A549 (cell line): Measurements from ENCODE around the gene C7. TPM values are rescaled to one million over a fixed set of nuclear protein-coding genes. Genes with fewer than 3 reads are reported as not detected.
"Not testable (repeated sequence)": the region's sequence is repeated elsewhere in the genome, so short reads cannot be mapped to it uniquely, and the experiment has no call there.

Experiments
- ATAC-seq, 2 experiments: fragments of 200-7000 bp in 1 of 2; fragments of >200 bp in 1 of 2; cut with Nextera tagmentation in 1 of 2; cut with Tn5 transposase in 1 of 2; 3 replicates each; pipeline versions ENCODE4 v1.8.0 to v1.9.1; 2018 to 2020; ENCODE audit warnings: mild to moderate bottlenecking in 1 of 2, moderate library complexity in 1 of 2
- CTCF ChIA-PET: fragments of 300-600 bp; sonication (Branson Sonifier 250); formaldehyde crosslinking; extraction: SDS; loops from one replicate; lab custom pipeline; 2021; ENCODE audit warnings: antibody characterized with exemption, inconsistent platforms; lab: Yijun Ruan, JAX
- POLR2A ChIA-PET: fragments of 350-600 bp; formaldehyde crosslinking; extraction: SDS; loops from one replicate; lab custom pipeline; 2021; ENCODE audit warnings: antibody characterized with exemption, inconsistent platforms; lab: Yijun Ruan, JAX
- DNase-seq, 2 experiments: peaks; one replicate each; pipeline versions ENCODE4 v3.0.0 to v3.0.0-alpha.2; 2011 to 2016; ENCODE audit warnings: low read depth in 1 of 2, low spot score in 1 of 2
- FAIRE-seq: peaks from 2 replicates; lab custom pipeline; 2011; peaks lifted over from hg19 to GRCh38; lab: Jason Lieb, UNC
- H3K27ac ChIP-seq, 2 experiments: fragments of >200 bp; sonication (Bioruptor Twin); formaldehyde crosslinking; 3 replicates each; pipeline ENCODE4 v1.5.1; 2016 to 2017
- H3K4me1 ChIP-seq: fragments of >200 bp; sonication (Bioruptor Twin); formaldehyde crosslinking; 3 replicates; pipeline ENCODE4 v1.6.1; 2016
- H3K4me2 ChIP-seq: fragments of >200 bp; sonication (Bioruptor Twin); formaldehyde crosslinking; 3 replicates; pipeline ENCODE4 v1.6.1; 2016
- H3K4me3 ChIP-seq: fragments of >200 bp; sonication (Bioruptor Twin); formaldehyde crosslinking; 3 replicates; pipeline ENCODE4 v1.5.1; 2016
- H3K9me3 ChIP-seq: fragments of >200 bp; sonication (Bioruptor Twin); formaldehyde crosslinking; 3 replicates; pipeline ENCODE4 v1.6.1; 2016
- FOSL2 ChIP-seq, 2 experiments: fragments of 450-650 bp in 1 of 2; fragments of >200 bp in 1 of 2; sonication (Bioruptor Twin) in 1 of 2; formaldehyde crosslinking; IDR thresholded peaks; 2 replicates each; pipeline versions ENCODE4 v1.5.0 to v1.6.1; 2016 to 2020; ENCODE audit warnings: mild to moderate bottlenecking in 1 of 2, moderate library complexity in 1 of 2
- HDAC2 ChIP-seq: fragments of 200-600 bp; sonication (generic); IDR thresholded peaks from 2 replicates; pipeline ENCODE4 v1.6.1; 2016
- JUN ChIP-seq, 2 experiments: fragments of >200 bp; sonication (Bioruptor Twin); formaldehyde crosslinking; IDR thresholded peaks; 2 replicates in 1 of 2; 3 replicates in 1 of 2; pipeline ENCODE4 v1.6.1; 2016 to 2017
- POLR2A ChIP-seq: IDR thresholded peaks from 2 replicates; pipeline ENCODE4 v1.6.1; 2012; ENCODE audit warnings: mild to moderate bottlenecking, low read length
- POLR2AphosphoS2 ChIP-seq: conservative IDR thresholded peaks from 2 replicates; pipeline ENCODE4 v1.6.1; 2012; ENCODE audit warnings: low read length, improper control_type of control experiment, inconsistent platforms
- RAD21 ChIP-seq, 2 experiments: fragments of >200 bp in 1 of 2; sonication (Bioruptor Twin) in 1 of 2; formaldehyde crosslinking in 1 of 2; IDR thresholded peaks in 1 of 2; conservative IDR thresholded peaks in 1 of 2; 2 replicates in 1 of 2; 3 replicates in 1 of 2; pipeline ENCODE4 v1.6.1; 2012 to 2018; ENCODE audit warnings: inconsistent platforms in 1 of 2
- RFX5 ChIP-seq: fragments of 450-650 bp; IDR thresholded peaks from 2 replicates; pipeline ENCODE4 v1.7.1; 2014; ENCODE audit warnings: antibody characterized with exemption, mild to moderate bottlenecking, moderate library complexity
- SMC3 ChIP-seq: fragments of >200 bp; sonication (Bioruptor Twin); formaldehyde crosslinking; IDR thresholded peaks from 3 replicates; pipeline ENCODE4 v1.6.1; 2018; ENCODE audit warnings: inconsistent platforms
- ZFP36 ChIP-seq: fragments of 450-650 bp; IDR thresholded peaks from 2 replicates; pipeline ENCODE4 v1.6.1; 2014; ENCODE audit warnings: borderline replicate concordance; ENCODE audit not compliant: partially characterized antibody
- WGBS: methylation state at CpG from one replicate; pipeline ENCODE4 v1.1.6; 2017; ENCODE audit errors: missing lambda C conversion rate; 5-methylcytosine and 5-hydroxymethylcytosine counted together
- polyA plus RNA-seq, 4 experiments: library from polyadenylated mRNA; depleted of rRNA in 3 of 4; stranded (reverse); fragments of >200 nt; fragmentation: RNase III in 1 of 4; extraction: RNeasy Plus Mini Kit Qiagen cat#74134 plus additional on column Dnase treatment in 1 of 4; gene quantifications; 2 replicates in 3 of 4; 3 replicates in 1 of 4; pipeline ENCODE4 v1.2.3, GENCODE V29; 2011 to 2017
- TF ChIP-seq, protein P1 (sequence below): fragments of >200 bp; sonication (Bioruptor Twin); formaldehyde crosslinking; IDR thresholded peaks from 3 replicates; pipeline ENCODE4 v1.5.1; 2016

The C7 gene
- polyA plus RNA-seq, 2 of the 4 experiments (the other 2 are of a cell fraction) = not detected

GRCh38 chr5:40877371-40877988 lies 31.8 kb upstream of the C7 start:
- no peak for DNase-seq
- WGBS = 73% methylated on average over 6 of the region's 6 CpGs
- H3K4me1 ChIP-seq = no peaks in the 10 kb centered on the region
- H3K4me2 ChIP-seq = no peak overlapping the region
- no peaks in the 10 kb centered on the region for H3K9me3 ChIP-seq
- ChIA-PET POLR2A (no interaction called here), CTCF (interaction anchor here (1.5 kb wide), 1 partner anchor 29 kb away, joined by 5 read pairs; no protein-coding TSS in a partner anchor)
- no peak for ATAC-seq
- no peak for FAIRE-seq
- TF ChIP-seq FOSL2 (IDR thresholded peaks at IDR 0.05) (no peak), FOSL2 (CRISPR knock-in tag; IDR thresholded peaks at IDR 0.05) (peak; percentile 32; the same call in 1 of the 2 replicates), HDAC2 (no peak)
- H3K4me3 ChIP-seq = no peak overlapping the region
- H3K27ac ChIP-seq = no peak overlapping the region

DNA sequence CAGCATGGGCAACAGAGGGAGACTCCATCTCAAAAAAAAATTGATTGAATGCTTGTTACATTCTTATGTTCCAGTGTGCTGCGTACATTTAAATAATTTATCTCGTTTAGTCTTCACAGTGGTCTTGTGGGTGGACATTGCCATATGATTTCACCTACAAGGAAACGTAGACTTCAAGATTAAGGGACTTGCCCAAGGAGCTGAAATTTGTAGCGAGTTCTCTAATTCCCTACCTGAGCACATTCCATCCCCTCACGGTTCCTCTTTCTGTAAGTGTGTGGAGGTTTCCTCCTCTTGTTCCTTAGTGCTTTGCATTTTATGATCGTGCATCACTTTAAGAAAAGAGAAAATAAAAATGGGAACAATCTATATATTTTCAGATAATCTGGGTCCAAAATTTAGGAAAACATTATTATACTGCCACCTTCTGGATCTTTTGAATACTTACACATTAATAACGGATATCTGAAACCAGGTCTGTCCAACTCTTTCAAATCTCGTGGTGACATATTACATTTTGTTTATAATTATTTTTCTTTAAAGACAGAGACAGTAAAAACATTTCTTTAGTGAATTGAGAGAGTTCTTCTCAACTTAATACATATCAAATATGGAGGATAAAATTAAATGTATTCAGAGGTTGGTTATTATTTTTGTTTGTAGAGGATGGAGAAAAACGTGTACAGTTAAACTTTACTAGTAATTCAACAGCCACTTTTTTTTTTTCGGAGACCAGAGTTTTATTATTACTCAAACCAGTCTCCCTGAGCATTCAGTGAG lies 29.9 kb upstream of the C7 start:
- TF ChIP-seq SMC3 (peak; percentile 63), RAD21 (conservative IDR thresholded peaks at IDR 0.05 in 1 of 2, IDR thresholded peaks at IDR 0.05 in 1 of 2) (peak; percentile 72 to 78), POLR2AphosphoS2 (no peak)
- TF ChIP-seq, protein P1, sequence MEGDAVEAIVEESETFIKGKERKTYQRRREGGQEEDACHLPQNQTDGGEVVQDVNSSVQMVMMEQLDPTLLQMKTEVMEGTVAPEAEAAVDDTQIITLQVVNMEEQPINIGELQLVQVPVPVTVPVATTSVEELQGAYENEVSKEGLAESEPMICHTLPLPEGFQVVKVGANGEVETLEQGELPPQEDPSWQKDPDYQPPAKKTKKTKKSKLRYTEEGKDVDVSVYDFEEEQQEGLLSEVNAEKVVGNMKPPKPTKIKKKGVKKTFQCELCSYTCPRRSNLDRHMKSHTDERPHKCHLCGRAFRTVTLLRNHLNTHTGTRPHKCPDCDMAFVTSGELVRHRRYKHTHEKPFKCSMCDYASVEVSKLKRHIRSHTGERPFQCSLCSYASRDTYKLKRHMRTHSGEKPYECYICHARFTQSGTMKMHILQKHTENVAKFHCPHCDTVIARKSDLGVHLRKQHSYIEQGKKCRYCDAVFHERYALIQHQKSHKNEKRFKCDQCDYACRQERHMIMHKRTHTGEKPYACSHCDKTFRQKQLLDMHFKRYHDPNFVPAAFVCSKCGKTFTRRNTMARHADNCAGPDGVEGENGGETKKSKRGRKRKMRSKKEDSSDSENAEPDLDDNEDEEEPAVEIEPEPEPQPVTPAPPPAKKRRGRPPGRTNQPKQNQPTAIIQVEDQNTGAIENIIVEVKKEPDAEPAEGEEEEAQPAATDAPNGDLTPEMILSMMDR = peak; percentile 81
- peak in 1 of 2 experiments; percentile 70; a peak in 4 of 6 replicates for ATAC-seq
- Histone ChIP-seq H3K4me2 (0 out of 3 replicates have a peak overlapping the region, but pooled peaks have one; percentile 9), H3K27ac (no peak overlapping the region), H3K4me3 (no peak overlapping the region), H3K9me3 (no peaks in the 10 kb centered on the region), H3K4me1 (no peaks in the 10 kb centered on the region)
- DNase-seq = peak; percentile 26 to 27
- ChIA-PET POLR2A (no interaction called here), CTCF (interaction anchor here (0.6 to 2.2 kb wide), 14 partner anchors 9 to 1298 kb away, joined by 3 to 6 read pairs (median 4); partner anchors contain the start of gene CARD6)
- no peak for FAIRE-seq
- 30% methylated on average over 10 of the region's 10 CpGs for WGBS

GRCh38 chr5:40882291-40882690 lies 27.0 kb upstream of the C7 start:
- FAIRE-seq (no peak), DNase-seq (no peak)
- Histone ChIP-seq H3K4me3 (no peak overlapping the region), H3K4me1 (no peaks in the 10 kb centered on the region), H3K27ac (no peak overlapping the region)
- ChIA-PET POLR2A (no interaction called here), CTCF (interaction anchor here (2.1 kb wide), 1 partner anchor 22 kb away, joined by 7 read pairs; no protein-coding TSS in a partner anchor)
- no peak for TF ChIP-seq JUN (IDR thresholded peaks at IDR 0.05)
- peak; percentile 74 for TF ChIP-seq ZFP36
- no peak for TF ChIP-seq POLR2A
- no peak for TF ChIP-seq RFX5
- TF ChIP-seq, all 56 proteins: peak for 1
- ATAC-seq = no peak
- Histone ChIP-seq H3K4me2 (no peak overlapping the region), H3K9me3 (no peaks in the 10 kb centered on the region)
- WGBS = 24% methylated on average over 4 of the region's 4 CpGs

- DNase-seq, H3K4me2 ChIP-seq, H3K4me3 ChIP-seq, H3K4me1 ChIP-seq, FAIRE-seq, H3K9me3 ChIP-seq, POLR2A ChIA-PET, H3K27ac ChIP-seq, ATAC-seq: not testable (repeated sequence)
- 0% methylated on average over 1 of the region's 1 CpG for WGBS
- CTCF ChIA-PET = interaction anchor here (0.6 to 2.1 kb wide), 2 partner anchors 22 to 1341 kb away, joined by 3 to 7 read pairs; no protein-coding TSS in a partner anchor
Measured at GRCh38 chr5:40883051-40883450, 26.2 kb upstream of the C7 start.

GRCh38 chr5:40895440-40896425 lies 13.6 kb upstream of the C7 start:
- H3K27ac ChIP-seq, H3K4me3 ChIP-seq, FAIRE-seq, DNase-seq, ATAC-seq, H3K4me2 ChIP-seq, POLR2A ChIA-PET, H3K4me1 ChIP-seq, H3K9me3 ChIP-seq: not testable (repeated sequence)
- CTCF ChIA-PET = interaction anchor here (0.9 to 1.1 kb wide), 2 partner anchors 9 kb away, joined by 3 to 4 read pairs; no protein-coding TSS in a partner anchor
- 30% methylated on average over 10 of the region's 10 CpGs for WGBS
